Neural cell (in vitro differentiated cells): ENCODE measurements around the gene RHBDF2. TPM values are rescaled to one million over a fixed set of nuclear protein-coding genes. Genes with fewer than 3 reads are reported as not detected.
"Not testable (repeated sequence)": the region's sequence is repeated elsewhere in the genome, so short reads cannot be mapped to it uniquely, and the experiment has no call there.

Experiments
- H2AFZ ChIP-seq: fragments of 200-600, 300-800 bp; sonication (generic), shearing (Covaris generic); 2 replicates; pipeline ENCODE4 v1.6.0; 2014; ENCODE audit warnings: low read depth, mild to moderate bottlenecking, antibody characterized with exemption, low read length, moderate library complexity
- H3F3A ChIP-seq: fragments of 200-600 bp; shearing (Covaris generic); 2 replicates; pipeline ENCODE4 v1.6.1; 2016; ENCODE audit warnings: mild to moderate bottlenecking, moderate library complexity, mixed read lengths, antibody characterized with exemption, low read length; ENCODE audit not compliant: insufficient read depth, poor library complexity, severe bottlenecking
- H3K27ac ChIP-seq: fragments of 200-600, 300-800 bp; sonication (generic), shearing (Covaris generic); 2 replicates; pipeline ENCODE4 v1.5.1; 2014; ENCODE audit warnings: mild to moderate bottlenecking, low read length, moderate library complexity
- H3K27me3 ChIP-seq: fragments of 300-800, 200-600 bp; sonication (generic), shearing (Covaris generic); 2 replicates; pipeline ENCODE4 v1.6.0; 2014; ENCODE audit warnings: mild to moderate bottlenecking, low read depth, low read length, moderate library complexity; ENCODE audit not compliant: insufficient read depth
- H3K36me3 ChIP-seq: fragments of 300-800, 200-600 bp; sonication (generic), shearing (Covaris generic); 2 replicates; pipeline ENCODE4 v1.5.1; 2014; ENCODE audit warnings: mild to moderate bottlenecking, antibody characterized with exemption, low read length, moderate library complexity; ENCODE audit not compliant: insufficient read depth
- H3K4me2 ChIP-seq: fragments of 300-800, 200-600 bp; sonication (generic), shearing (Covaris generic); 2 replicates; pipeline ENCODE4 v1.6.0; 2014; ENCODE audit warnings: mild to moderate bottlenecking, low read length
- H3K4me3 ChIP-seq: fragments of 300-800, 200-600 bp; sonication (generic), shearing (Covaris generic); 2 replicates; pipeline ENCODE4 v1.5.1; 2014; ENCODE audit warnings: mild to moderate bottlenecking, low read length, moderate library complexity
- H3K79me2 ChIP-seq: fragments of 200-600 bp; shearing (Covaris generic); replicated peaks from 2 replicates; pipeline ENCODE4 v1.6.0; 2014; ENCODE audit warnings: mild to moderate bottlenecking, low read length, moderate library complexity; ENCODE audit not compliant: insufficient read depth
- H3K9ac ChIP-seq: fragments of 300-800, 200-600 bp; sonication (generic), shearing (Covaris generic); 2 replicates; pipeline ENCODE4 v1.6.1; 2016; ENCODE audit warnings: mild to moderate bottlenecking, low read length, mixed read lengths
- H3K9me2 ChIP-seq: fragments of 200-600 bp; shearing (Covaris generic); 2 replicates; pipeline ENCODE4 v1.6.1; 2016; ENCODE audit warnings: mild to moderate bottlenecking, low read length, mixed read lengths; ENCODE audit not compliant: insufficient read depth
- H3K9me3 ChIP-seq: fragments of 200-600, 300-800 bp; sonication (generic), shearing (Covaris generic); 2 replicates; pipeline ENCODE4 v1.6.1; 2016; ENCODE audit warnings: mild to moderate bottlenecking, mixed run types, low read length, moderate library complexity, mixed read lengths
- H4K20me1 ChIP-seq: fragments of 200-600 bp; shearing (Covaris generic); 2 replicates; pipeline ENCODE4 v1.6.1; 2016; ENCODE audit warnings: mild to moderate bottlenecking, mixed run types; ENCODE audit not compliant: insufficient read depth
- EP300 ChIP-seq: fragments of 450-650 bp; conservative IDR thresholded peaks from 2 replicates; pipeline ENCODE4 v1.6.1; 2014; ENCODE audit warnings: antibody characterized with exemption, mild to moderate bottlenecking, moderate library complexity; ENCODE audit not compliant: poor library complexity, severe bottlenecking
- EZH2 ChIP-seq: fragments of 200-600, 300-800 bp; shearing (Covaris generic), sonication (generic); IDR thresholded peaks from 2 replicates; pipeline ENCODE4 v1.6.1; 2014; ENCODE audit warnings: antibody characterized with exemption, low read length, borderline replicate concordance, mild to moderate bottlenecking; ENCODE audit not compliant: insufficient read depth, poor library complexity, severe bottlenecking
- MXI1 ChIP-seq: fragments of 450-650 bp; conservative IDR thresholded peaks from 2 replicates; pipeline ENCODE4 v1.6.1; 2014; ENCODE audit warnings: antibody characterized with exemption, mild to moderate bottlenecking; ENCODE audit not compliant: poor library complexity, severe bottlenecking
- POLR2AphosphoS5 ChIP-seq: IDR thresholded peaks from 2 replicates; pipeline ENCODE4 v1.6.1; 2012
- RAD21 ChIP-seq: fragments of 450-650 bp; conservative IDR thresholded peaks from 2 replicates; pipeline ENCODE4 v1.6.1; 2014; ENCODE audit warnings: antibody characterized with exemption, mild to moderate bottlenecking, moderate library complexity
- SMC3 ChIP-seq: fragments of 450-650 bp; conservative IDR thresholded peaks from 2 replicates; pipeline ENCODE4 v1.6.1; 2014; ENCODE audit warnings: antibody characterized with exemption, mild to moderate bottlenecking, moderate library complexity; ENCODE audit not compliant: poor library complexity
- TAF1 ChIP-seq: IDR thresholded peaks from 2 replicates; pipeline ENCODE4 v1.6.1; 2012; ENCODE audit warnings: low read depth
- polyA plus RNA-seq: library from polyadenylated mRNA; depleted of rRNA; stranded (reverse); fragments of >200 nt; gene quantifications from 2 replicates; pipeline ENCODE4 v1.2.3, GENCODE V29; 2014
- TF ChIP-seq, protein P1 (sequence below): IDR thresholded peaks from 2 replicates; pipeline ENCODE4 v1.6.1; 2012; ENCODE audit warnings: borderline replicate concordance
- TF ChIP-seq, protein P2 (sequence below): fragments of 450-650 bp; IDR thresholded peaks from 2 replicates; pipeline ENCODE4 v1.5.1; 2014; ENCODE audit warnings: antibody characterized with exemption, mild to moderate bottlenecking, moderate library complexity; ENCODE audit not compliant: poor library complexity, severe bottlenecking

The RHBDF2 gene
- polyA plus RNA-seq, 1 donor from 2014 or later: not detected

DNA sequence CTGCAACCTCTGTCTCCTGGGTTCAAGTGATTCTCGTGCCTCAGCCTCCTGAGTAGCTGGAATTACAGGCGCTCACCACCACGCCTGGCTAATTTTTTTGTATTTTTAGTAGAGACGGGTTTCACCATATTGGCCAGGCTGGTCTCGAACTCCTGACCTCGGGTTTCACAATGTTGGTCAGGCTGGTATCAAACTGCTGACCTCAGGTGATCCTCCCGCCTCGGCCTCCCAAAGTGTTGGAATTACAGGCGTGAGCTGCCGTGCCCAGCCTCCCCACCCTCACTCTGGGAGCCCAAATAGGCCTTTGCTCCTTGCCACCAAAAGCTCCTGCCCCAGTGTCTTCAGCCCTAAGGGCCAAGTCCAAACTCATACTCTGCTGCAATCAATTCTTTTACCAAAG is 20.5 kb upstream of the RHBDF2 start:
- H4K20me1 ChIP-seq, H3K27me3 ChIP-seq, H3F3A ChIP-seq, H3K4me2 ChIP-seq, H3K9ac ChIP-seq, H3K4me3 ChIP-seq, H2AFZ ChIP-seq, H3K27ac ChIP-seq, H3K9me2 ChIP-seq, H3K79me2 ChIP-seq, H3K9me3 ChIP-seq, H3K36me3 ChIP-seq: not testable (repeated sequence)

DNA sequence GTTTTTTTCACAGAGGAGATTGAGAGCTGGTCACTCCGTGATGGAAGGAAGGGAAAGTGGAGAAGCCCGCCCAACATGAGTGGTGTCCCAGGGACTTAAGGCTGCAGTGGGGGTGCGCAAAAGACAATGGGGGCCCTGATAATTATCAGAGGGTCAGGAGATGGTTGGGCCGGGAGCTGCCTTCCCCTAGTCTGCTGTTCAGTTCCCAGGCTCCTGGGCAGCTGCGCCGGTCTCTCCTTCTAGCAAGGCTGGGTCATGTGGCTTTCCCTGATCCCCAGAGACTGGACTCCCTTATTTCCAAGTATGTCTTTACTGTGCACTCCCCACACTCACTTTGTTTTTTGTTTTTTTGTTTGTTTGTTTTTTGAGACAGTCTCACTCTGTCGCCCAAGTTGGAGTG is 20.0 kb upstream of the RHBDF2 start:
- Histone ChIP-seq H3K9me2 (no peaks in the 10 kb centered on the region), H3K9ac (no peak overlapping the region), H3K36me3 (no peaks in the 10 kb centered on the region), H4K20me1 (no peaks in the 10 kb centered on the region), H3K79me2 (no peaks in the 10 kb centered on the region), H3K4me3 (no peak overlapping the region), H2AFZ (no peak overlapping the region), H3K27me3 (no peaks in the 10 kb centered on the region), H3F3A (no peaks in the 10 kb centered on the region), H3K27ac (no peak overlapping the region), H3K4me2 (no peak overlapping the region), H3K9me3 (no peaks in the 10 kb centered on the region)
- TF ChIP-seq EP300: no peak
- TF ChIP-seq TAF1: no peak
- TF ChIP-seq MXI1: no peak
- no peak for TF ChIP-seq RAD21
- TF ChIP-seq, protein P1, sequence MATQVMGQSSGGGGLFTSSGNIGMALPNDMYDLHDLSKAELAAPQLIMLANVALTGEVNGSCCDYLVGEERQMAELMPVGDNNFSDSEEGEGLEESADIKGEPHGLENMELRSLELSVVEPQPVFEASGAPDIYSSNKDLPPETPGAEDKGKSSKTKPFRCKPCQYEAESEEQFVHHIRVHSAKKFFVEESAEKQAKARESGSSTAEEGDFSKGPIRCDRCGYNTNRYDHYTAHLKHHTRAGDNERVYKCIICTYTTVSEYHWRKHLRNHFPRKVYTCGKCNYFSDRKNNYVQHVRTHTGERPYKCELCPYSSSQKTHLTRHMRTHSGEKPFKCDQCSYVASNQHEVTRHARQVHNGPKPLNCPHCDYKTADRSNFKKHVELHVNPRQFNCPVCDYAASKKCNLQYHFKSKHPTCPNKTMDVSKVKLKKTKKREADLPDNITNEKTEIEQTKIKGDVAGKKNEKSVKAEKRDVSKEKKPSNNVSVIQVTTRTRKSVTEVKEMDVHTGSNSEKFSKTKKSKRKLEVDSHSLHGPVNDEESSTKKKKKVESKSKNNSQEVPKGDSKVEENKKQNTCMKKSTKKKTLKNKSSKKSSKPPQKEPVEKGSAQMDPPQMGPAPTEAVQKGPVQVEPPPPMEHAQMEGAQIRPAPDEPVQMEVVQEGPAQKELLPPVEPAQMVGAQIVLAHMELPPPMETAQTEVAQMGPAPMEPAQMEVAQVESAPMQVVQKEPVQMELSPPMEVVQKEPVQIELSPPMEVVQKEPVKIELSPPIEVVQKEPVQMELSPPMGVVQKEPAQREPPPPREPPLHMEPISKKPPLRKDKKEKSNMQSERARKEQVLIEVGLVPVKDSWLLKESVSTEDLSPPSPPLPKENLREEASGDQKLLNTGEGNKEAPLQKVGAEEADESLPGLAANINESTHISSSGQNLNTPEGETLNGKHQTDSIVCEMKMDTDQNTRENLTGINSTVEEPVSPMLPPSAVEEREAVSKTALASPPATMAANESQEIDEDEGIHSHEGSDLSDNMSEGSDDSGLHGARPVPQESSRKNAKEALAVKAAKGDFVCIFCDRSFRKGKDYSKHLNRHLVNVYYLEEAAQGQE: no peak
- no peak for TF ChIP-seq EZH2
- no peak for TF ChIP-seq POLR2AphosphoS5
- no peak for TF ChIP-seq SMC3
- TF ChIP-seq, protein P2, sequence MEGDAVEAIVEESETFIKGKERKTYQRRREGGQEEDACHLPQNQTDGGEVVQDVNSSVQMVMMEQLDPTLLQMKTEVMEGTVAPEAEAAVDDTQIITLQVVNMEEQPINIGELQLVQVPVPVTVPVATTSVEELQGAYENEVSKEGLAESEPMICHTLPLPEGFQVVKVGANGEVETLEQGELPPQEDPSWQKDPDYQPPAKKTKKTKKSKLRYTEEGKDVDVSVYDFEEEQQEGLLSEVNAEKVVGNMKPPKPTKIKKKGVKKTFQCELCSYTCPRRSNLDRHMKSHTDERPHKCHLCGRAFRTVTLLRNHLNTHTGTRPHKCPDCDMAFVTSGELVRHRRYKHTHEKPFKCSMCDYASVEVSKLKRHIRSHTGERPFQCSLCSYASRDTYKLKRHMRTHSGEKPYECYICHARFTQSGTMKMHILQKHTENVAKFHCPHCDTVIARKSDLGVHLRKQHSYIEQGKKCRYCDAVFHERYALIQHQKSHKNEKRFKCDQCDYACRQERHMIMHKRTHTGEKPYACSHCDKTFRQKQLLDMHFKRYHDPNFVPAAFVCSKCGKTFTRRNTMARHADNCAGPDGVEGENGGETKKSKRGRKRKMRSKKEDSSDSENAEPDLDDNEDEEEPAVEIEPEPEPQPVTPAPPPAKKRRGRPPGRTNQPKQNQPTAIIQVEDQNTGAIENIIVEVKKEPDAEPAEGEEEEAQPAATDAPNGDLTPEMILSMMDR: no peak
